Activated naive CD8-positive, alpha-beta T cell treated with anti-CD3 and anti-CD28 coated beads, Interleukin-2, amount 50 U/mL, for 16 hours (primary cell): Measurements from ENCODE around the gene SEMA3B.
"Not testable (repeated sequence)": the region's sequence is repeated elsewhere in the genome, so short reads cannot be mapped to it uniquely, and the experiment has no call there.

ENCODE experiments used
- DNase-seq: peaks from one replicate; pipeline ENCODE4 v3.0.0-alpha.2; 2020; ENCODE audit warnings: low read depth, low spot score

Gene SEMA3B

DNA sequence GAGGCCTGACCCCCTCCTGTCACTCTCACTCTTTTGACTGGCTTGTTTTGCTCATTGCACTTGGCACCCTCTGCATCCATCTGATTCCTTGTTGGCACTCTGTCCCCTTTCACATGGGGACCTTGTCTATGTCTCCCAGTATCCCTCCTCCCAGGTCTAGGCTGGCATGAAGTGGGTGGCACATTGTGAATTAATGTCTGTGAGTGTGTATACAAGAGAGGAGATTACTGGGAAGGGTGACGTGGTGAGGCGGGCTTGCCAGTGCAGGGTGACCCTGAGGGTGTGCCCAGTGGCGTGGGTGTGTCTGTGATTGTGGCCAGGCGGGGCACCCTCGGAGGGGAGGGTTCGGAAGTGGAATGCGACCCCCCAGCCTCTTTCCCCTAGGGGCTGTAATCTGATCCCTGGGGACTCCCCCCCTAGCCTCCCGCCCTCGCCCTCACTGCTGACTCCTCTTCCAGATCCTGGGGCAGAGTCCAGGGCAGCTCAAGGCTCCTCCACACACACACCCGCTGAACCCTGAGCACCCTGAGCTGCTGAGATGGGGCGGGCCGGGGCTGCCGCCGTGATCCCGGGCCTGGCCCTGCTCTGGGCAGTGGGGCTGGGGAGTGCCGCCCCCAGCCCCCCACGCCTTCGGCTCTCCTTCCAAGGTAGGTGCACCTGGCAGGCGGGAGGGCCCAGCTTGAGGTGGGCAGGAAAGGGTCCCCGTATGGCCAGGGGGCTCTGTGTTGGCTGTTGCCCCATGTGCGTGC lies at the start of gene SEMA3B:
SEMA3B (plus strand) TSS at position 445 of the 749 bp plus-strand sequence; CDS start at position 539, 94 bp downstream.
- DNase-seq: no peak

DNA sequence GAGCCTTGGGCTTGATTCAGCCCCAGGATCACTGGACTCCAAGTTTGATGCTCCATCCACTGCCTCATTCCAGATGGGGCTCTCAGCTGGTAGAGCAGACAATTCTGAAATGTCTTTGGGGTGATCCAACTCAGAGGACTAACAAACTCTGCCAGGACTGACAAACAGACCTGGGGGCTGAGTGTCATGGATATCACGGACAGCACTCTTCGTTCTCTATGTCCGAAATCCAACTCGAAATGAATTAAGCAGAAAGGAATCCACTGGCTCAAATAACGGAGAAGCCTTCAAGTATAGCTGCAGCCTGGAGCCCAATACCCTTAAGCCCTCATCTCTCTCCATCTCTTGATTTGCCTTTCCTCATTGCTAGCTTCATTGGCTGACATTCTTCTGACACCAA lies 49.7 kb upstream of the SEMA3B start:
- no peak for DNase-seq

DNA sequence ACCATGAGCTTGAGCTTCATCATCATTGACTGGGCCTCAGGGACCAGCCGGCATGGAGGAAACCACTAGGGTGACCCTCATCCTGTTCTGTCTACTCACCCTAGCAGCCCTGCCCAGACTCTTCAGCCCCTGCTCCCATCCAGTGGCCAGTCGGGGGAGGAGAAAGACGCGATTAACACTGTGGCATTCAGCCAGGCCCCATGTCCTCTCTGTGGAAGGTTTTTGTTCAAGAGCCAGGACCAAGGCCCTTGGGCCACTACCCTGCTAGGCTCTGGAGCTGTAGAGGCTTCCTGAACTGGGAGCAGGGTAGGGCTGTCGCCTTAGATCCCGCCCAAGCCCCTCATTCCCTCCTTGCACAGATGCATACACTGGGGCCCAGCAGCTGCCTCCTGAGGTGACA lies 48.8 kb upstream of the SEMA3B start:
- no peak for DNase-seq

DNA sequence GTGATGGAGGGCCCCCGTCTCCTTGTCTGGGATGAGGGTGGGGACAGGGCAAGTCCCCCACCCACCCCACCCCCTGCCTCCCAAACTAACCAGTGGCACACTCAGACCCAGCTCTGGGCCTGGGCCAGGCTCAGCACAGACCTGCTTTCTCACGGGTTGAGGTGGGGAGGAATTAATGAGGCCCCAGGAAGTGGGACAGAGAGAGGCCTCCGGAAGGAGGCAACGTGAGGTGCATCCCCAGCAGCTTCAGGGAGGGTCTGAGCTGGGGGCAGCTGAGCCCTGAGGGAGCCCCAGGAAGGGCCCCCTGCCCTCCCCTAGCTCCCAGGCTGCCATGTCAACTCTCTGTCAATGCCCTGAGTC lies 47.9 kb upstream of the SEMA3B start:
- DNase-seq: no peak

DNA sequence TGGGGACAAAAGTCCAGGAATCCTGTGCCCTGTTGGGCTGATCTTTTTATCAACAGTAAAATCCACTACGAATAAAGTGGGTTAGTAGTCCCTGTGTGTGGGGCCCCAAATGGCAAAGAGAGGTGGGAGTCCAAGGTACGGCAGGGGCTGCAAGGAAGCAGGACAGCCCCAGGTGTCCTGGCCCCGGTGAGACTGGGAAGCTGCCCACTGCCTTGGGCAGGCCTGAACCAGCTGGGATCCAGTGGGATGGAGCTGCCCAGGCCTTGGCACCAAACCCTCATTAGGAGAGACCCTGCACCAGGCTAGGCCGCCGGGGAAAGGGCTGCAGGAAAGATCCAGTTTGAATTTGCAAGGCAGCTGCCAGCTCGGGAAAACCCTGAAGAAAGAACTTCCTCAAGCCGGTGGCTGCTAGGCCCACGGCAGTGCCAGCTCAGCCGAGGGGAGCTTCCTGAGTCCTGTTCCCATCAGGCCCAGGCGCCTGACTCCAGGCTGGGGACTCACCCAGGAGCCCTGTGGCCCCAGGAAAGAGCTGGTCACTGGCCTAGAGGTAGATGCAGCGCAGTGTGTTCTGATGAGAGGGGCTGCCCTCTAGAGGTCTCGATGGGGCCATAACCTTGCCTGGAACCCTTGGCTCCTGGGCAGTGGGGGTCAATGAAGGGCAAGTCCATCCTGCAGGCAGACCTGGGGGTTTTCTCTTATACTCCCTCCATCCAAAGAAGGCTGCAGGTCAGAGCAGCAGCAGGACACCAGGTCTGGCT lies 47.4 kb upstream of the SEMA3B start:
- DNase-seq: no peak

DNA sequence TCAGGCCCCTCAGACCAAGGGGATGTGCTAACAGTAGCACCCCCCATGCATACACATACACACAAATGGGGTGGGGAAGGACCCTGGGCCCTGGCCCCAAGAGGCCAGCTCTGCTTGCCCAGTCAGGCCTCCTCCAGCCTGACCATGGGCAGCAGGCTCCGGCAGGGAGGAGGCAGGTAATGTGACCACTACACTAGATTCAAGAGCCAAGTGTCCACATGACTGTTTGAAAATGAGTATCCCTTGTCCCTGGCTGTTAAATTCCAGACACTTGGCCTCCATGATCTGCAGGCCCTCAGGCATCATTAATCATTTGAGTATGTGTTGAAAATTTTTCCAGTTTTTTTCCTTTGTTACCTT lies 46.8 kb upstream of the SEMA3B start:
- no peak for DNase-seq

DNA sequence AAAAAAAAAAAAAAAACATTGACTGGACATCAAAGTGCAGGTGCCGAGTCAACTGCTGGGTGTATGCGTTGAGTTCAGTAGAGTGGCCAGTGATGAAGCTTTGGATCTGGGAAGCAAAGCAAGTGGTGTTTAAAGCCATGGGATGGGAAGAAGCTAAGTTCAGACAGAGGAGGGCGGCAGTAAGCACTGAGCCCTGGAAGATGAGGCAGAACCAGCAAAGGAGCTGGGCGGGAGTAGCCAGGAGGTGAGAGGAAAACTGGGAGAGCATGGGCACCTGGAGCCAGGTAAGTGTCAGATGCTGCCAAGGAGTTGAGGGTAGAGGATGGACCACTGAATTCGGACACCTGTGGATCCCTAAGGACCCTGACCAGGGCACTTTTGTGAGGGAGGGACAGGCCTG lies 44.3 kb upstream of the SEMA3B start:
- DNase-seq: no peak

DNA sequence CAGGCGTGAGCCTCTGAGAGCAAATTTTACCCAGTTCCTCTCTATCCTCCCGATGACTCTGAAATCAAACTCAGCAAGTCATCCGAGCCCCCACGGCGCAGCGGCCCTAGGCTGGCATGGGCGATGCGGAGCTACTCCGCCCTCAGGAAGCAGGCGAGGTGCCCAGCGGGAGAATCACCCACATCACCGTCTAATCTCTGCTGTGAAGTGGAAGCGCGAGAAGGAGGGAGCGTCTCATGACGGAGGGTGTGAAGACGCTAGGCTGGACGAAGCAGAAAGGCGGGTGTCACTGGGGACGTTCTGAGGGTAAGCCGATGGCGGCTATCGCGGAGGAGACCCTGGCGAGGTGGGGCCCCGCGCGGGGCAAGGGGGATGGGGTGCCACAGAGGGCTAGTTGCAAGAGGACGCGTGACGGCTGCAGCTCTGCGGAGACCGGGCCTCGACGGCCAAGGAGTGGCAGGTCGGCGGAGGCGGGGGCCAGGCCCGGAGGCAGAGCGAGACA lies 42.0 kb upstream of the SEMA3B start:
- no peak for DNase-seq

DNA sequence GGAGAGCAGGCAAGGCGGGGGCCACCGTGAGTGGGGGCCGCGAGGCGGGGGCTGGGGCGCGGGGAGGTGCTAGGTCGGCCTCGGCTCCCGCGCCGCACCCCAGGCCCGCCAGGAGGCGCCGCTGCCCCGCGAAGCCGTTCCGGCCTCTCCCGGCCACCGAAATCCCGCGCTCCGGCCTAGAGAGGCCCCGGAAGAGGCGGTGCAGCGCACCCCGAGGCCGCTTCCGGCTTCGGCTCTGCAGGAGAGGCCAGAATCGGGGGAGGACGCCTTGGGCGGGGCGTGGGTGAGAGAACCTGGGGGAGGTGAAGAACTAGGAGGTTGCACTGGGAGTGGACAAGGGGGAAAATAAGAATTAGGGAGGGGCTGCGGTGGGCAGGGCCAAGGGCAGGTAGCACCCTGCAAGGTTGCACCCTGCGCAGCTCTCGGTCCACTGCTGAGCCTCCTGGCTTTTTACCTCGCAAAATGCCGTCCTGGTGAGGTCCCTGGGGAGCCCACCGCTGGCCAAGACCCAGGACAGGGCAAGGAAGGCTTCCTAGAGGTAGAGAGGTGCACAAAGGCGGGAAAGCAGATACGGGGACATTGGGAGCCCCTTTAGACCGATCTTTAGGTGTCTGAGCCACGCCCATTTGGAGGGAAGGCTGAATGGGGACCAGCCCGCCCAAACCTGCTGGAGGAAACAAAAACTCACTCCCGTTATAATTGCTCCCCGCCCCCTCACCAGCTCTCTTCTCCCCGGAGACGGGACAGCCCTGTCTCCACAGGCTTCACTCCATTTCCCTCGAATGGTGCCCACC lies 41.4 kb upstream of the SEMA3B start:
- peak; percentile 76 for DNase-seq

DNA sequence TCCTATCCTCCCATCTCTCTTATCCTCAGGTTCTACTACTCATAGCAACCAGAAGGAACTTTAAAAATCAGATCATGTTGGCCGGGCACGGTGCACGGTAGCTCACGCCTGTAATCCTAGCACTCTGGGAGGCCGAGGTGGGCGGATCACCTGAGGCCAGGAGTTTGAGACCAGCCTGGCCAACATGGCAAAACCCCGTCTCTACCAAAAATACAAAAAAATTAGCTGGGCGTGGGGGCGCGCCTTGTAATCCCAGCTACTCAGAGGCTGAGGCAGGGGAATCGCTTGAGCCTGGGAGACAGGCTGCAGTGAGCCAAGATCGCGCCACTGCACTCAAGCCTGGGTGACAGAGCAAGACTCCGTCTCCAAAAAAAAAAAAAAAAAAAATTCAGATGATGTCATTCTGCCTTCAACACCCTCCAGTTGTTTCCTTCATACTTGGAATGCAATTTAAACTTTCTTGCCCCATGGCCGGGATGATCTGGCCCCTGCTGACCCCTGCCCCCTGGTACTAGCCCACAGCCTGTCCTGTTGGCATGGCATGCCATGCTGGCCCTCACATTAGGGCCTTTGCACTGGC lies 40.7 kb upstream of the SEMA3B start:
- DNase-seq: not testable (repeated sequence)

DNA sequence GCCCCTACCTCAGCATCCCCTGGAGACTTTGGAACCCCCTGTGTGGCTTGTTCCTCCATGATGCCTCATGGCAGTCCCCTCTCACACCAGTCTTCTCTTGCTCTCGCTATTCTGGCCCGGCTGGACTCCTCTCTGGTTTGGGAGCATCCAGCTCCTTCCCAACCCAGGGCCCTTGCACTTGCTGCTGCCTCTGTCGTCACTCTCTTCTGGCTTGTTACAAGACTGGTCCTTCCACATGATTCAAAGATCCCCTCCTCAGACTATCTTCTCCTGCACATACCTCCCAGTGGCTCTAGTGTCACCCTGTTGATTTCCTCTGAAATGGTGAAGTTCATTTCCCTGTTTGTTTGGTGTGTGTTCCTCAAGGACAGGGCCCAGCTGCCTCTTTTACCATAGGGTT lies 39.5 kb upstream of the SEMA3B start:
- no peak for DNase-seq

DNA sequence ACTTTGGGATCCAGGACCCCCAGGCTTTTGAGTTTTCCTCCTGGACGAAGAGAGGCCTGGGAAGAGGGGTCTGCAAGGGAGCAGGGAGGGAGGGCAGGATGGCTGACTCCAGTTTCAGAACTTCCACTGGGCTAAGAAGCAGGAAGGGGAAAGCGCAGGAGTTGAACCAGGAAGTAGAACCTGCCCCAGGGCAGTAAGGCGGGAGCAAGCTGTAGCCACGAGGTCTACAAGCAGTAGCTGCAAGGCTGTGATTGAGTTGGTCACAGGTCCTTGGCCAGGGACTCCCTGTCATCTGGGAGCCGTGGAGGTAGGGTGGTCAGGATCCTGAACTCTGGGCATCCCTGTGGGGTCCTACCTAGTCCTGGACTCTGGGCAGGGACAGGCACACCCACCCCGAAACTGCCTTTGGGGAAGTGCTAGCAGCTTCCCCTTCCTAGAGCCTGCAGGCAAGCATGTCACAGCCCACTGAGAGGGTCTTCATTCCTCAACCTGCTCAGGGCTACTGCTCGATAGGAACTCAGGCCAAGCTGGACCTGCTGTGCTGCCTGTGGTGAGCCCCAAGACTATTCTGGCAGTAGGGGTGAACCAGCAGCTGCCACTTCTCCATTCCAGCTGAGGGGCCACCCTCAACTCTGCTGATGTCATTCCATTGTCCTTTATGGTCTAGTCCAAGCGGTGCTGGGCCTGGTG lies 38.7 kb upstream of the SEMA3B start:
- DNase-seq: no peak

DNA sequence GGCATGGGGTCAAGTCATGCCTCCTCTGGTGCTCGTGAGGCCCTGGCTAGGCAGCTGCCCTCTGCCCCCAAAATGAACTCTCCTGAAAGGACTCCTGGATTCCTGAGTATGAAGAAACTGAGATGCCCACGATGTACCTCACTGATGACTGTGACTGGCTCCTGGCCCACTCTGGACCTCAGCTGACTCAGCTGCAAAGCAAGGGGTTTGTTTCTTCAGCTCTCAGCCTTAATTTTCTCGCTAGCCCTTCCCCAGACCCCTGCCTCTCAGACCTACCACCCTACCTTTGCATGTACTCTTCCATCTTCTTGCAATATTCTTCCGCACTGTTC lies 38.2 kb upstream of the SEMA3B start:
- no peak for DNase-seq

DNA sequence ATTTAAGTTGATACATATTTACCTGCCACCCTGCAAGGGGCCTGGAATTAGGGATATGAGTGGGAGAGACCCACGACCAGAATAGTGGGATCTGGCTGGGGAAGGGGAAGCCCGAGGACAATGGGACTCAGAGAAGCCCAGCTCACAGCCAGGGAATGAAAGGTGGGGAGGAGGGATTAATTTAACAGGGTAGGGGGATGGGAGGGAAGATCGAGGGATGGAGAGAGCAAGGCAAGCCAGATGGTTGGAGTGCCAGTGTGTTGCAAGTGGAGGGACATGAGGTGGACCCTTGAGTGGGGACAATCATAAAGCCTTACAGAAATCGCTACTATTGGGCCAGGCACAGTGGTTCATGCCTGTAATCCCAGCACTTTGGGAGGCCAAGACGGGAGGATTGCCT lies 37.4 kb upstream of the SEMA3B start:
- DNase-seq: no peak

DNA sequence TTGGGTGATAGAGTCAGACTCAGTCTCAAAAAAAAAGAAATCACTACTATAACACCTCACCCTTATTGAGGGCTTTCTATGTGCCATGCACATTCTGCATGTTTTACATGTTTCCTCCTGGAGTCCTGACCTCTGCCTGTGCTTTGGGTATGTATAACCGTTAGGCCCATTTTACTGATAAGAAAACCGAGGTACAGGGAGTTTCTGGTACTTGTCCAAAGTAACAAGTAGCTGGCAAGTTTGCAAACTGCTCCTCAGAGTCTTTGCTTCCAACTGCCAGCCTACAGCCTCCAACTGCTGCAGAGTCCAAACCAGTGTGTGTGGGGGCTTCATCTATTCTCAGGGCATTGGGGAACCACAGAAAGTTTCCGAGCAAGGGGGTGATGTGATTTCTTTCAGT lies 36.6 kb upstream of the SEMA3B start:
- DNase-seq: no peak

DNA sequence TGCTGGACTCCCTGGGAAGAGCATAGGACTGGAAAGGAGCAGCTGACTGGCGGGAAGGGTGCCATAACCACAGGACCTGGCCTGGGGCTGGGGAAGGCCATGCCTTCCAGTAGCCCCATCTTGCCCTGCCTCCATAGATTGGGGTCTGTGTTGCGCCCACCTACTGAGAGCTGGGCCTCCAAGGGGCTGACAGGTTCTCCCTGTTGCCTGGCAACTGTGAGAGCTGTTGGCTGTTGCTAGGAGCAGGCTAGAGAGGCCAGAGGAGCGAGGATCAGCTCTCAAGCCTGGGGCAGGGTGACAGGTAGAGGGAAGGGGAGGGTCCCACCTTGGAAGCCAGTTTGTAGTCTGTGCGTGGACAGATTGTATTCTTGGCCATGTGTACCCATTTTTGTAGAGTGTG lies 35.8 kb upstream of the SEMA3B start:
- no peak for DNase-seq

DNA sequence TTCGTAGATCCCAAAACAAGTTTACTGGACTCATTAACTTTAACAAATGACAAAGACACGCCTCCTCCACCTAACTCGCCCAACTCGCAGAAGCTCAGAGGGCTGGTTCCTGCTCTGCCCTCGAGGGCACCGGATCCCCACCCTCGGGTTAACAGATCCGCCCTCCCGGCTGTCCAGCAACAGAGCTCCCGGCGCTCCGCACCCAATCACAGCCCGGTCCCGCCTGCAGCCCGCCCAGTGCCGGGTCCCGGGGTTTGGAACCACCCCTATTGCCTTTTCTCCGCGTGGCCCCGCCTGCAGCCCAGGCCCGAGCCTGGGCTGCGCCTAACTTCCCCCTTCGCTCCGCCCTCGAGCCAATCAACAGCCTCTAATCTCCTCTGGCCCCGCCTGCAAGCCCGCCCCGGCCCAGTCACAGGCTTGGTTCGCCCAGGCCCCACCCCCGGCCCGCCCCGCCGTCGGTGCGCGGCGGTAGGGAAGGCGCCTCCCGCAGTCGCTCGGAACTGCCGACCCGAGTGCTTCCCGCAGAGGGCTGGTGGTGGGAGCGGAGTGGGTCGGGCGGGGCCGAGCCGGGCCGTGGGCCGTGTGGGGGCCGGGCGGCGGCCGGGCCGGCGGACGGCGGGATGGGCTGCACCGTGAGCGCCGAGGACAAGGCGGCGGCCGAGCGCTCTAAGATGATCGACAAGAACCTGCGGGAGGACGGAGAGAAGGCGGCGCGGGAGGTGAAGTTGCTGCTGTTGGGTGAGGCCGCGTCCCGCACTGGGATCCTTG lies 33.0 kb upstream of the SEMA3B start, which contains the start of gene GNAI2:
GNAI2 (plus strand) TSS at position 489 of the 768 bp plus-strand sequence; CDS start at position 621, 132 bp downstream.
- peak; percentile 99 for DNase-seq

DNA sequence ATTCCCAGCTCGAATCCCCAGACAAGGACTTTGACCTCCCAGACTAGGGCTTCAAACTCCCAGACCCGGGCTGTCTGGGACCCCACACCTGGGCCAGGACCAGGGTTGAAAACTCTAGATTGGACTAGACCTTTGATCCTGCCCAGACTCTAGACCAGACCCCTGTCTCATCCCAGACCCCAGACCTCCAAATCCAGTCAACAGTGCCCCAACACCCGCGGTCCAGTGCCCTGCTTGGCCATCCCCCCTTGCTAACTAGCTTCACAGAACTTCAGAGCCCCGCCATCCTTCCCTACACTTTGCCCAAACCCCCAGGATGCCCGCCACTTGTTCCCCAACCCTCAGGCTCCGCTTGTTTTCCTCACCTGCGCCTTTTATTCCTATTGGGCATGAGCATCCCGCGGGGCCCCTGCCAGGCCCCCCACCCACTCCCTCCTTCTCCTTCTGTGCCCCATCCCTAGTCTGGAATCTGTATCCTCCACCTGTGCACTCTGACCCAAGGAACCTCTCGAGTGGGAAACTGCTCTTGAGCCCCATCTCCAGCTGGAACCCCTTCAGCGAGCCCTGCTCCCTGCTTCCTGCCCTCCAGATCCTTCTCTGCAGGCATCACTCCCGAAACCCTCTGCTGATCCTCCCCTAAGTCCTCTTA lies 32.3 kb upstream of the SEMA3B start:
- DNase-seq: no peak

DNA sequence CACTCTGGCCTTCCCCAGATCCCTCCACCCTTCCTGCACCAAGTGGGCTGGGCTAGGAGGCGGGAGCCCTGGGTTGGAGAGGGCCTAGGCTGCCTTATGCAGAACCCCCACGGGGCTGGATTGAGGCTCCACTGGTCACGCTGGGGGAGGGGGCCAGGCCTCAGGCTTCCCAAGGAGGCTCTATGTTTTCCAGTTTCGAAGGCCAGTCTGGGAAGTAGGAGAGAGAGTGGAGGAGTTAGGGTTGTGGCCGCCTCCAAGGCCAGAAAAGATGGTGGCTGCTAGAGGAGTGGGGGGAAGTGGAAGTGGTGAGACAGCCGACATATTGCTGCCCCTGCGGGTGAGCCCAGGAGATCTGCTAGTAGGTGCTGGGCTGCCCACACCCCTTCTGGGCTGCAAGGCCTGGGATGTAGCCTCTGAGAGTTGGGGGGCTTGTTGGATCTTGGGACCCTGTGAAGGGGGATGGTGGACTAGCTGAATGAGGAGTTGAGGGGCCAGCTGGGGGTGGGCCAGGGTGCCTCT lies 31.8 kb upstream of the SEMA3B start:
- no peak for DNase-seq
